Osteocyte (in vitro differentiated cells): ENCODE data around the gene TTC7B. TPM values are rescaled to one million over a fixed set of nuclear protein-coding genes. Genes with fewer than 3 reads are reported as not detected.

ENCODE experiments used
- DNase-seq: peaks from one replicate; pipeline ENCODE4 v3.0.0; 2021; ENCODE audit warnings: mixed read lengths; ENCODE audit not compliant: unreplicated experiment; ENCODE audit errors: extremely low spot score
- H3K27ac Mint-ChIP-seq: one replicate; pipeline ENCODE4 v1.8.0; 2021; ENCODE audit warnings: mild to moderate bottlenecking, mixed read lengths; ENCODE audit not compliant: unreplicated experiment
- H3K27me3 Mint-ChIP-seq: one replicate; pipeline ENCODE4 v1.8.0; 2021; ENCODE audit warnings: mixed read lengths; ENCODE audit not compliant: unreplicated experiment
- H3K36me3 Mint-ChIP-seq: one replicate; pipeline ENCODE4 v1.8.0; 2021; ENCODE audit warnings: mixed read lengths; ENCODE audit not compliant: unreplicated experiment
- H3K4me1 Mint-ChIP-seq: one replicate; pipeline ENCODE4 v1.8.0; 2021; ENCODE audit warnings: mixed read lengths; ENCODE audit not compliant: unreplicated experiment
- H3K4me3 Mint-ChIP-seq: one replicate; pipeline ENCODE4 v1.8.0; 2021; ENCODE audit warnings: mild to moderate bottlenecking, moderate library complexity, mixed read lengths; ENCODE audit not compliant: unreplicated experiment
- H3K9me3 Mint-ChIP-seq: one replicate; pipeline ENCODE4 v1.8.0; 2021; ENCODE audit warnings: mixed read lengths; ENCODE audit not compliant: unreplicated experiment
- CTCF ChIP-seq: fragments of 200-600 bp; sonication (generic); IDR thresholded peaks from 2 replicates; pipeline ENCODE4 v1.5.0; 2021; ENCODE audit warnings: antibody characterized with exemption, mild to moderate bottlenecking, moderate library complexity
- total RNA-seq: library from RNA; stranded (reverse); gene quantifications from 2 replicates; pipeline ENCODE4 v1.2.1, GENCODE V29; 2021

The TTC7B gene
- total RNA-seq, 1 donor from 2014 or later, result 43.2 TPM

DNA sequence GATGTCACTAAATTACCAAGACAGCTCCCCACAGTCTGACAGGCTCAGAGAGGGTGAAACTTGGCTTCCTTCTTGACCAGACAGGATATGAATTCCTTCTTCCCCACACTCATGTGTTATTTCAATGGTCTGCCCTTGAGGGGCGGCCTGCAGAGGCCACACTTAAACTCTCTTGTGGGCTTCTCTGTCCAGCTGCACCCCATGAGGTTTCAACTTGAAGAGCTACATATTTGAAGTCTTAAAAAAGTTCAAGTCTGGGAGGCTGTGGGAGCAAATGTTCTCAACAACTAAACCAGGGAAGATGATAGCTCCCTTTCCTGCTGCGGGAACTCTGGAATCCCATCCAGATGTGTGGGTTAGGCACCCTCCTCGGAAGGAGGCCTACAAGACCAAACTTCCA lies 98.3 kb downstream of the TTC7B start:
- no peak overlapping the region for H3K4me3 Mint-ChIP-seq
- TF ChIP-seq CTCF, result no peak
- DNase-seq, result peak; percentile 63
- peaks cover 7% of the 10 kb centered on the region for H3K36me3 Mint-ChIP-seq
- peaks cover 32% of the 10 kb centered on the region for H3K4me1 Mint-ChIP-seq
- no peaks in the 10 kb centered on the region for H3K27me3 Mint-ChIP-seq
- H3K27ac Mint-ChIP-seq, result peak overlapping the region; percentile 67
- H3K9me3 Mint-ChIP-seq, result no peaks in the 10 kb centered on the region

DNA sequence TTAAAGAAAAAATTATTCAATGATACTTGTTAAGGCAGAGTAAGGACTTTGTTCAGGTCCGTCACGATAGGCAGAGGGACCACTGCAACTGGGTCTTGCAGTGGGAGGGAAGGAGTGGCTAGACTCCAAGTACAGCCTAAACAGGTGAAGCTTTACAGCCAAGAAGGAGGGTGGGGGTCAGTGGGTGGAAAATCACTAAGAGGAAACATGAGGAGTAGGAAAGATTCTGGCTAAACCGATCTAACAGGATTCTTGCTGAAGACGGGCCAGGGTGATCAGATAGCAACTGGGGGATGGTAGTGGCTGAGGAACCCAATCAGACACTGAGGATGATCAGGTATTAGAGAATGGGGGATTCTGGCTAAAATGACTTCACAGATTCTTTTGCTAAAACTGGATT lies 100.2 kb downstream of the TTC7B start:
- no peak overlapping the region for H3K27ac Mint-ChIP-seq
- H3K4me3 Mint-ChIP-seq, result no peak overlapping the region
- peak; percentile 25 for DNase-seq
- no peaks in the 10 kb centered on the region for H3K27me3 Mint-ChIP-seq
- peaks cover 29% of the 10 kb centered on the region for H3K4me1 Mint-ChIP-seq
- peaks cover 10% of the 10 kb centered on the region for H3K36me3 Mint-ChIP-seq
- no peak for TF ChIP-seq CTCF
- no peaks in the 10 kb centered on the region for H3K9me3 Mint-ChIP-seq

DNA sequence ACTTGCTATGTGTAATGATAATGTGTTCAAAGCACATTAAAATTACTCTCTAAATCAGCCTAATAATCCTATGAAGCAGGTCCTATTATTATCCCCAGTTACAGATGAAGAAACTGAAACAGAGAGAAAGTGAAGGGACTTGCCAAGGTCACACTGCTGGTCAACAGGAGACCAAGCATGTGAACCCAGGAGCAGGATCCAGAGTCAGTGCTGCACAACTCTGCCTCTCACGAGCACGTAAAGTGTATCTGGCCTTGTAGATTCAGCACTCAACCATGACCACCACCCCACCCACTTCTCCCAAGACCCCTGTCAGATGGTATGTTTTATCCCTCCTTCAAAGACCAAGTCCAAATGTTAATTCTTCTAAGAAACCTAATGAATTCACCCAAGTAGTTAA lies 100.7 kb downstream of the TTC7B start:
- DNase-seq, result peak; percentile 54
- Mint-ChIP-seq H3K27me3 (no peaks in the 10 kb centered on the region), H3K4me1 (peaks cover 25% of the 10 kb centered on the region), H3K4me3 (no peak overlapping the region), H3K9me3 (no peaks in the 10 kb centered on the region), H3K36me3 (peaks cover 10% of the 10 kb centered on the region), H3K27ac (no peak overlapping the region)
- no peak for TF ChIP-seq CTCF

DNA sequence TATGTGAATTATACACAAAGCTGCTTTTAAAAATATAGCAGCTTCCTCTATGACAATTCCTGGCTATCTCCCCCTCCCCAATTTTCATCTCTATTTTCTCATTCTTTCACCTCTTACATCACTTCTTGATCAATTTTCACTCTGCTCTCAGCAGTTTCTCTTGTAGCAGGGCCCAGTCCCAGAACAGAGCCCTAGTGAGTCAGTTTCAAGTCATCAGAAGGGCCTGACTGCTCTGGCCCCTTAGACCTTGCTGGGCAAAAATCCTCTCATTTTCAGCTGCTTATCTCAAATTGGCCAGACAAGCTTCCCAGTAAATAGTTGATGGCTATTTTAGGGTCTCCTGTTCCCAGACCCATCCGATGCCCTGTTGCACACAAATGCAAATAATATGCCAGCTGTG lies 101.4 kb downstream of the TTC7B start:
- DNase-seq, result no peak
- peaks cover 19% of the 10 kb centered on the region for H3K4me1 Mint-ChIP-seq
- TF ChIP-seq CTCF, result no peak
- no peaks in the 10 kb centered on the region for H3K9me3 Mint-ChIP-seq
- peaks cover 10% of the 10 kb centered on the region for H3K36me3 Mint-ChIP-seq
- no peak overlapping the region for H3K27ac Mint-ChIP-seq
- H3K4me3 Mint-ChIP-seq, result no peak overlapping the region
- H3K27me3 Mint-ChIP-seq, result no peaks in the 10 kb centered on the region

GRCh38 chr14:90704738-90705392 lies 111.4 kb downstream of the TTC7B start:
- Mint-ChIP-seq H3K27ac (no peak overlapping the region), H3K9me3 (no peaks in the 10 kb centered on the region), H3K27me3 (no peaks in the 10 kb centered on the region), H3K36me3 (no peaks in the 10 kb centered on the region), H3K4me1 (no peaks in the 10 kb centered on the region), H3K4me3 (no peak overlapping the region)
- DNase-seq, result no peak
- no peak for TF ChIP-seq CTCF
